Breast epithelium (tissue), 3 donors: Measurements from ENCODE around the gene DSE.

ENCODE experiments used
- CTCF ChIP-seq, 3 donors: fragments of 450-650 bp; IDR thresholded peaks; one replicate each; pipeline ENCODE4 v1.5.1; 2016 to 2017; ENCODE audit warnings: antibody characterized with exemption in 3 of 3, mild to moderate bottlenecking in 3 of 3, moderate library complexity in 3 of 3
- POLR2A ChIP-seq: fragments of 450-650 bp; IDR thresholded peaks from one replicate; pipeline ENCODE4 v1.6.1; 2016; ENCODE audit warnings: antibody characterized with exemption, mild to moderate bottlenecking, moderate library complexity
- POLR2AphosphoS5 ChIP-seq, 3 donors: sonication (generic); formaldehyde crosslinking; IDR thresholded peaks; one replicate each; pipeline ENCODE4 v1.6.1; 2017; ENCODE audit warnings: antibody characterized with exemption in 3 of 3

GRCh38 chr6:116430860-116431259, 60.1 kb downstream of the DSE start:
- TF ChIP-seq CTCF (IDR thresholded peaks at IDR 0.05) (no peak), POLR2A (no peak), POLR2AphosphoS5 (IDR thresholded peaks at IDR 0.05) (no peak)
